ENCODE results near the gene RHOD.
A peak's percentile ranks its signal among the peaks of the same experiment; 100 is the strongest.

Gene RHOD

GRCh38 chr11:67044496-67044895, 12.2 kb upstream of the RHOD start:
- no peak for TF ChIP-seq BACH2 (CRISPR knock-in tag; IDR thresholded peaks at IDR 0.05; ENCODE audit: borderline replicate concordance)
- no peak for ATAC-seq

GRCh38 chr11:67045314-67045713, 11.3 kb upstream of the RHOD start:
- TF ChIP-seq ZNF70 (CRISPR knock-in tag; IDR thresholded peaks at IDR 0.05) = no peak
- no peak for TF ChIP-seq TOX (CRISPR knock-in tag; IDR thresholded peaks at IDR 0.05; ENCODE audit: borderline replicate concordance)
- no peak for TF ChIP-seq CSRNP3 (CRISPR knock-in tag; IDR thresholded peaks at IDR 0.05)
- TF ChIP-seq ZNF565 (CRISPR knock-in tag; conservative IDR thresholded peaks at IDR 0.05; ENCODE audit: low read depth) = no peak
- no peak for TF ChIP-seq TSHZ2 (CRISPR knock-in tag; IDR thresholded peaks at IDR 0.05)
- TF ChIP-seq SNAI2 (CRISPR knock-in tag; IDR thresholded peaks at IDR 0.05) = no peak
- TF ChIP-seq TCF4 (CRISPR knock-in tag; IDR thresholded peaks at IDR 0.05; ENCODE audit: borderline replicate concordance) = no peak
- TF ChIP-seq, protein P1, sequence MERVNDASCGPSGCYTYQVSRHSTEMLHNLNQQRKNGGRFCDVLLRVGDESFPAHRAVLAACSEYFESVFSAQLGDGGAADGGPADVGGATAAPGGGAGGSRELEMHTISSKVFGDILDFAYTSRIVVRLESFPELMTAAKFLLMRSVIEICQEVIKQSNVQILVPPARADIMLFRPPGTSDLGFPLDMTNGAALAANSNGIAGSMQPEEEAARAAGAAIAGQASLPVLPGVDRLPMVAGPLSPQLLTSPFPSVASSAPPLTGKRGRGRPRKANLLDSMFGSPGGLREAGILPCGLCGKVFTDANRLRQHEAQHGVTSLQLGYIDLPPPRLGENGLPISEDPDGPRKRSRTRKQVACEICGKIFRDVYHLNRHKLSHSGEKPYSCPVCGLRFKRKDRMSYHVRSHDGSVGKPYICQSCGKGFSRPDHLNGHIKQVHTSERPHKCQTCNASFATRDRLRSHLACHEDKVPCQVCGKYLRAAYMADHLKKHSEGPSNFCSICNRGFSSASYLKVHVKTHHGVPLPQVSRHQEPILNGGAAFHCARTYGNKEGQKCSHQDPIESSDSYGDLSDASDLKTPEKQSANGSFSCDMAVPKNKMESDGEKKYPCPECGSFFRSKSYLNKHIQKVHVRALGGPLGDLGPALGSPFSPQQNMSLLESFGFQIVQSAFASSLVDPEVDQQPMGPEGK (CRISPR knock-in tag; IDR thresholded peaks at IDR 0.05; ENCODE audit: borderline replicate concordance) = no peak
- TF ChIP-seq ISL1 (CRISPR knock-in tag; IDR thresholded peaks at IDR 0.05) = no peak
- TF ChIP-seq ESRRG (CRISPR knock-in tag; IDR thresholded peaks at IDR 0.05) = no peak
- no peak for TF ChIP-seq ZC3H10 (CRISPR knock-in tag; IDR thresholded peaks at IDR 0.05)
- TF ChIP-seq, protein P2, sequence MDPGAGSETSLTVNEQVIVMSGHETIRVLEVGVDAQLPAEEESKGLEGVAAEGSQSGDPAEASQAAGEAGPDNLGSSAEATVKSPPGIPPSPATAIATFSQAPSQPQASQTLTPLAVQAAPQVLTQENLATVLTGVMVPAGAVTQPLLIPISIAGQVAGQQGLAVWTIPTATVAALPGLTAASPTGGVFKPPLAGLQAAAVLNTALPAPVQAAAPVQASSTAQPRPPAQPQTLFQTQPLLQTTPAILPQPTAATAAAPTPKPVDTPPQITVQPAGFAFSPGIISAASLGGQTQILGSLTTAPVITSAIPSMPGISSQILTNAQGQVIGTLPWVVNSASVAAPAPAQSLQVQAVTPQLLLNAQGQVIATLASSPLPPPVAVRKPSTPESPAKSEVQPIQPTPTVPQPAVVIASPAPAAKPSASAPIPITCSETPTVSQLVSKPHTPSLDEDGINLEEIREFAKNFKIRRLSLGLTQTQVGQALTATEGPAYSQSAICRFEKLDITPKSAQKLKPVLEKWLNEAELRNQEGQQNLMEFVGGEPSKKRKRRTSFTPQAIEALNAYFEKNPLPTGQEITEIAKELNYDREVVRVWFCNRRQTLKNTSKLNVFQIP (CRISPR knock-in tag; IDR thresholded peaks at IDR 0.05; ENCODE audit: borderline replicate concordance, low read depth) = no peak
- TF ChIP-seq BACH2 (CRISPR knock-in tag; IDR thresholded peaks at IDR 0.05; ENCODE audit: borderline replicate concordance) = no peak
- no peak for TF ChIP-seq GLIS3 (CRISPR knock-in tag; IDR thresholded peaks at IDR 0.05)
- TF ChIP-seq ARNTL (CRISPR knock-in tag; IDR thresholded peaks at IDR 0.05; ENCODE audit: borderline replicate concordance, low read depth) = no peak
- peak; percentile 93 for ATAC-seq

- no peak for ATAC-seq
- no peak for TF ChIP-seq TSHZ2 (CRISPR knock-in tag; IDR thresholded peaks at IDR 0.05)
- no peak for TF ChIP-seq BACH2 (CRISPR knock-in tag; IDR thresholded peaks at IDR 0.05; ENCODE audit: borderline replicate concordance)
- no peak for TF ChIP-seq ARNTL (CRISPR knock-in tag; IDR thresholded peaks at IDR 0.05; ENCODE audit: borderline replicate concordance, low read depth)
- TF ChIP-seq SNAI2 (CRISPR knock-in tag; IDR thresholded peaks at IDR 0.05) = no peak
- TF ChIP-seq RARB (CRISPR knock-in tag; IDR thresholded peaks at IDR 0.05) = no peak
- no peak for TF ChIP-seq ZNF565 (CRISPR knock-in tag; conservative IDR thresholded peaks at IDR 0.05; ENCODE audit: low read depth)
- TF ChIP-seq GLIS3 (CRISPR knock-in tag; IDR thresholded peaks at IDR 0.05) = no peak
Observed at GRCh38 chr11:67048515-67049130, 8.0 kb upstream of the RHOD start.

Data from SK-N-SH treated with all-trans-retinoic acid at 6 μM for 48 hours (cell line).